Testis (tissue), 2 donors: ENCODE results near the gene FBXO21.

ENCODE experiments used
- POLR2A ChIP-seq: fragments of 450-650 bp; IDR thresholded peaks from one replicate; pipeline ENCODE4 v1.6.1; 2017; ENCODE audit warnings: antibody characterized with exemption, mild to moderate bottlenecking, moderate library complexity
- TF ChIP-seq, protein P1 (sequence below), 3 experiments: fragments of 450-650 bp in 2 of 3; fragments of 200-600 bp in 1 of 3; sonication (generic) in 1 of 3; IDR thresholded peaks; one replicate each; pipeline ENCODE4 v1.5.1; 2016 to 2019; ENCODE audit warnings: antibody characterized with exemption in 3 of 3, mild to moderate bottlenecking in 2 of 3, moderate library complexity in 1 of 3

DNA sequence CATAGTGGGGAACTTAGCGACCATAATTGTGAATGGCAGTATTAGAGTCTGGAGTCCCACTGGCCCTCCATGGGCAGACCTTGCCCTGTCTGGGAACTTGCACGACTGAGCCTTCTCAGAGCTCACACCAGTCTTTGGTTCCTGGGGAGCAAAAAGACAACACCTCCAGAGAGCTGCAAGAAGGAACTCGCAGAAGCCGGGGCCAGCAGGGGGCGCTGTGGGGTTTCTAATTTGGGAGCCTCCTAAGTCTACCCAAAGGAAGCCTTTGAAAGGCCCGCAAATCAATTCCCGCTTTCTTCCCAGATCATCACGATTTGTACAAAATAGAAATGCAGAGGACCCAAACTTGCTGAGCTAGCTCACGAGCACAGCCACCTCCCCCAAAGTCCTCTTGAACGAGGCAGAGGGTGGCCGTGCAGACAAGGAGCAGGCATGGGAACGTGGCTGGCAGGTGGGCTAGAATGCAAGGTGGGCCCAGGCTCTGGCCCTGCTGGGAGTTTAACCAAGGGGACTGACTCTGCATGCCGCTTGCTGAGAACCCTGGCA is 46.3 kb upstream of the FBXO21 start:
- TF ChIP-seq, protein P1, sequence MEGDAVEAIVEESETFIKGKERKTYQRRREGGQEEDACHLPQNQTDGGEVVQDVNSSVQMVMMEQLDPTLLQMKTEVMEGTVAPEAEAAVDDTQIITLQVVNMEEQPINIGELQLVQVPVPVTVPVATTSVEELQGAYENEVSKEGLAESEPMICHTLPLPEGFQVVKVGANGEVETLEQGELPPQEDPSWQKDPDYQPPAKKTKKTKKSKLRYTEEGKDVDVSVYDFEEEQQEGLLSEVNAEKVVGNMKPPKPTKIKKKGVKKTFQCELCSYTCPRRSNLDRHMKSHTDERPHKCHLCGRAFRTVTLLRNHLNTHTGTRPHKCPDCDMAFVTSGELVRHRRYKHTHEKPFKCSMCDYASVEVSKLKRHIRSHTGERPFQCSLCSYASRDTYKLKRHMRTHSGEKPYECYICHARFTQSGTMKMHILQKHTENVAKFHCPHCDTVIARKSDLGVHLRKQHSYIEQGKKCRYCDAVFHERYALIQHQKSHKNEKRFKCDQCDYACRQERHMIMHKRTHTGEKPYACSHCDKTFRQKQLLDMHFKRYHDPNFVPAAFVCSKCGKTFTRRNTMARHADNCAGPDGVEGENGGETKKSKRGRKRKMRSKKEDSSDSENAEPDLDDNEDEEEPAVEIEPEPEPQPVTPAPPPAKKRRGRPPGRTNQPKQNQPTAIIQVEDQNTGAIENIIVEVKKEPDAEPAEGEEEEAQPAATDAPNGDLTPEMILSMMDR (IDR thresholded peaks at IDR 0.05): peak; percentile 48 to 87 (median 48)
- no peak for TF ChIP-seq POLR2A
